ENCODE data around the gene CAMTA1. TPM values are rescaled to one million over a fixed set of nuclear protein-coding genes. Genes with fewer than 3 reads are reported as not detected.

Gene CAMTA1
- total RNA-seq, 1 experiment from 2014 or later: 118 TPM

GRCh38 chr1:7770997-7771822 is 986.0 kb downstream of the CAMTA1 start, which contains the start of gene VAMP3:
Gene VAMP3 (plus strand): TSS chr1:7771296. CDS start chr1:7771384, 88 bp downstream.
- H2AFZ ChIP-seq (ENCODE audit: low read length): peak within 1 kb of the TSS; percentile 98
- H3K4me2 ChIP-seq (ENCODE audit: low read depth, low read length, poor library complexity, severe bottlenecking): peak within 1 kb of the TSS; percentile 79
- H3K9me3 ChIP-seq (ENCODE audit: low read length): no peaks in the 10 kb centered on the region
- peaks cover 18% of the 10 kb centered on the region for H3K4me1 ChIP-seq (ENCODE audit: low read length)
- H3K9ac ChIP-seq (ENCODE audit: low read length): peak within 1 kb of the TSS; percentile 94
- no peaks in the 10 kb centered on the region for H3K27me3 ChIP-seq (ENCODE audit: low read length)
- peaks cover 8% of the 10 kb centered on the region for H4K20me1 ChIP-seq (ENCODE audit: insufficient read depth, low read depth, low read length)
- peaks cover 43% of the 10 kb centered on the region for H3K79me2 ChIP-seq (ENCODE audit: low read length)
- H3K36me3 ChIP-seq (ENCODE audit: insufficient read depth, low read length): no peaks in the 10 kb centered on the region; the same call in 1 of the 2 replicates
- peak within 1 kb of the TSS; percentile 99 for H3K4me3 ChIP-seq (ENCODE audit: low read length)
- no peak within 1 kb of the TSS for H3K27ac ChIP-seq (ENCODE audit: low read length)
- peak; percentile 93 for DNase-seq
- no peaks in the 10 kb centered on the region for H3K9me2 ChIP-seq (replicated peaks; ENCODE audit: insufficient read depth, low read length)

GRCh38 chr1:7771823-7772299 is 986.6 kb downstream of the CAMTA1 start:
- DNase-seq: no peak
- Histone ChIP-seq H3K27ac (ENCODE audit: low read length) (no peak overlapping the region), H3K4me3 (ENCODE audit: low read length) (peak overlapping the region; percentile 99), H3K9ac (ENCODE audit: low read length) (peak overlapping the region; percentile 94), H3K36me3 (ENCODE audit: insufficient read depth, low read length) (no peaks in the 10 kb centered on the region; the same call in 1 of the 2 replicates), H3K27me3 (ENCODE audit: low read length) (no peaks in the 10 kb centered on the region), H3K9me2 (replicated peaks; ENCODE audit: insufficient read depth, low read length) (no peaks in the 10 kb centered on the region), H3K4me2 (ENCODE audit: low read depth, low read length, poor library complexity, severe bottlenecking) (peak overlapping the region; percentile 79), H3K4me1 (ENCODE audit: low read length) (peaks cover 18% of the 10 kb centered on the region), H3K9me3 (ENCODE audit: low read length) (no peaks in the 10 kb centered on the region), H2AFZ (ENCODE audit: low read length) (0 out of 2 replicates have a peak overlapping the region, but pooled peaks have one; percentile 42), H4K20me1 (ENCODE audit: insufficient read depth, low read depth, low read length) (peaks cover 8% of the 10 kb centered on the region), H3K79me2 (ENCODE audit: low read length) (peaks cover 43% of the 10 kb centered on the region)

DNA sequence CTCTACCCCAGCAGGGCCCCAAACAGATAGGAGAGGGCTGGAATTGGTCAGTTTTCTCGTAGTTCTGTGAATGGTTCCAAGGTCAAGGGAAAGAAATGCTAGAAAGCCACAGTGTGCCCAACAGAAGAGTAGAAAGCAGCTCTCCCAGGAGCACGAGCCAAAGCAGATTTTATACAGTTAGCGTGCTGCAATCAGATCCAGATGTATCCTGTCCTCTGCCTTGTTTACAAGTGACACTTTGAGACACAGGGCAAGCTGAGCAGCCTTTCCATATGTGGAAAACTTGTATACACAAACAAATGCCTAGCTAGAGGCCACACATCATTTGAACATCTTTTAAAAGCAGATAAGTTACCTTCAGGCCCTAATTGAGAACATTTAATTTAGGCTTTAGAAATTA is 992.3 kb downstream of the CAMTA1 start:
- Histone ChIP-seq H3K27ac (ENCODE audit: low read length) (no peak overlapping the region), H3K9ac (ENCODE audit: low read length) (no peak overlapping the region), H3K79me2 (ENCODE audit: low read length) (peaks cover 31% of the 10 kb centered on the region), H2AFZ (ENCODE audit: low read length) (no peak overlapping the region), H3K27me3 (ENCODE audit: low read length) (no peaks in the 10 kb centered on the region), H3K4me1 (ENCODE audit: low read length) (peaks cover 3% of the 10 kb centered on the region; the same call in 1 of the 2 replicates), H3K4me2 (ENCODE audit: low read depth, low read length, poor library complexity, severe bottlenecking) (no peak overlapping the region), H3K9me3 (ENCODE audit: low read length) (no peaks in the 10 kb centered on the region), H3K4me3 (ENCODE audit: low read length) (no peak overlapping the region), H3K36me3 (ENCODE audit: insufficient read depth, low read length) (peaks cover 11% of the 10 kb centered on the region), H4K20me1 (ENCODE audit: insufficient read depth, low read depth, low read length) (no peaks in the 10 kb centered on the region; the same call in 1 of the 2 replicates), H3K9me2 (replicated peaks; ENCODE audit: insufficient read depth, low read length) (no peaks in the 10 kb centered on the region)
- DNase-seq: peak; percentile 6

DNA sequence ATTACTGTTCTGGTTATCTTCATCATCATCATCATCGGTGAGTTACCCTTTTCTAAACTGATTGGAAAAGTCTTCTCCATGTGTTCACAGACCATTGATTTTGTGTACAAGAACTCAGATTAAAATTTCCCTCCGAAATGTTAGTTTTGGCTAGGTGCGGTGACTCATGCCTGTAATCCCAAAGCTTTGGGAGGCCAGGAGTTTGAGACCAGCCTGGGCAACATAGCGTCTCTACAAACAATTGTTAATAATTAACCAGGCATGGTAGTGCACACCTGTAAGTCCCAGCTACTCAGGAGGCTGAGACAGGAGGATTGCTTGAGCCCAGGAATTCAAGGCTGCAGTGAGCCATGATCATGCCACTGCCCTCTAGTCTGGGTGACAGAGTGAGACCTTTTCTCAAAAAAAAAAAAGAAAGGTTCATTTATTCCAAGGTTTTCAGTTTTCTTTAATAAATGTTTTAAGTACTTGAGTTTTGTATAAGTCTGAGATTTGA is 992.9 kb downstream of the CAMTA1 start:
- peaks cover 25% of the 10 kb centered on the region for H3K79me2 ChIP-seq (ENCODE audit: low read length)
- H3K27ac ChIP-seq (ENCODE audit: low read length): no peak overlapping the region
- no peaks in the 10 kb centered on the region for H3K27me3 ChIP-seq (ENCODE audit: low read length)

GRCh38 chr1:7780976-7781375 is 995.7 kb downstream of the CAMTA1 start:
- Histone ChIP-seq H3K9ac (ENCODE audit: low read length) (no peak overlapping the region), H3K4me1 (ENCODE audit: low read length) (peaks cover 8% of the 10 kb centered on the region), H3K27ac (ENCODE audit: low read length) (no peak overlapping the region), H3K9me3 (ENCODE audit: low read length) (no peaks in the 10 kb centered on the region), H3K36me3 (ENCODE audit: insufficient read depth, low read length) (peaks cover 11% of the 10 kb centered on the region; the same call in 1 of the 2 replicates), H3K79me2 (ENCODE audit: low read length) (0 out of 2 replicates have a peak, but pooled peaks cover under 1% of the 10 kb centered on the region), H2AFZ (ENCODE audit: low read length) (no peak overlapping the region), H3K4me2 (ENCODE audit: low read depth, low read length, poor library complexity, severe bottlenecking) (no peak overlapping the region), H3K9me2 (replicated peaks; ENCODE audit: insufficient read depth, low read length) (no peaks in the 10 kb centered on the region), H4K20me1 (ENCODE audit: insufficient read depth, low read depth, low read length) (no peaks in the 10 kb centered on the region), H3K27me3 (ENCODE audit: low read length) (no peaks in the 10 kb centered on the region), H3K4me3 (ENCODE audit: low read length) (no peak overlapping the region)
- peak; percentile 31 for DNase-seq

More for the DNA sequence above, 992.9 kb downstream of the CAMTA1 start:
- Histone ChIP-seq H3K9me2 (replicated peaks; ENCODE audit: insufficient read depth, low read length) (no peaks in the 10 kb centered on the region), H3K36me3 (ENCODE audit: insufficient read depth, low read length) (peaks cover 11% of the 10 kb centered on the region), H2AFZ (ENCODE audit: low read length) (no peak overlapping the region), H4K20me1 (ENCODE audit: insufficient read depth, low read depth, low read length) (no peaks in the 10 kb centered on the region; the same call in 1 of the 2 replicates), H3K4me3 (ENCODE audit: low read length) (no peak overlapping the region), H3K4me1 (ENCODE audit: low read length) (peaks cover 6% of the 10 kb centered on the region), H3K9me3 (ENCODE audit: low read length) (no peaks in the 10 kb centered on the region), H3K4me2 (ENCODE audit: low read depth, low read length, poor library complexity, severe bottlenecking) (no peak overlapping the region), H3K9ac (ENCODE audit: low read length) (no peak overlapping the region)
- no peak for DNase-seq

DNA sequence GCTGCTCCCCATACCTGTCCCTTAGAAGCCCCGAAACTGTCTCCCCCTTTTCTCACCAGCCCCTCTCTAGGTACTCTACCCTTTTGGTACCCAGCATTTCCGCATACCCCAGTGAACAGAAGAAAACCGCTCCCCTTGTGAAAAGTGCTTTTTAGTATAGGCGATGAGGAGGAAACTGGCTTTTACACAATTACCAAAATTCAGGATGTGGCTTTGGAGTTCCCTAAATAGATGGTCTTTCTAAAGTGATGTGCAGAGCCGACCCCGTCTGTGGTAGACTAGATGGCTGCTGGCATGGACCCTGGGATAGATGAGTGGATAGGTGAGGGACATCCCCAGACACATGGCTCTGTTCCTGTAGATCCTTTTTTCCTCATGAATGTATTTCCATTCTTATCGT is 996.2 kb downstream of the CAMTA1 start:
- H3K36me3 ChIP-seq (ENCODE audit: insufficient read depth, low read length): peaks cover 11% of the 10 kb centered on the region; the same call in 1 of the 2 replicates
- no peaks in the 10 kb centered on the region for H3K9me2 ChIP-seq (replicated peaks; ENCODE audit: insufficient read depth, low read length)
- no peak overlapping the region for H3K27ac ChIP-seq (ENCODE audit: low read length)
- no peak overlapping the region for H3K4me2 ChIP-seq (ENCODE audit: low read depth, low read length, poor library complexity, severe bottlenecking)
- peak; percentile 36 for DNase-seq
- H3K79me2 ChIP-seq (ENCODE audit: low read length): no peaks in the 10 kb centered on the region
- no peaks in the 10 kb centered on the region for H3K27me3 ChIP-seq (ENCODE audit: low read length)
- no peak overlapping the region for H2AFZ ChIP-seq (ENCODE audit: low read length)
- H3K4me1 ChIP-seq (ENCODE audit: low read length): peaks cover 8% of the 10 kb centered on the region
- no peaks in the 10 kb centered on the region for H4K20me1 ChIP-seq (ENCODE audit: insufficient read depth, low read depth, low read length)
- no peak overlapping the region for H3K9ac ChIP-seq (ENCODE audit: low read length)
- no peaks in the 10 kb centered on the region for H3K9me3 ChIP-seq (ENCODE audit: low read length)
- H3K4me3 ChIP-seq (ENCODE audit: low read length): no peak overlapping the region

- peaks cover 8% of the 10 kb centered on the region for H3K4me1 ChIP-seq (ENCODE audit: low read length)
- H2AFZ ChIP-seq (ENCODE audit: low read length): no peak overlapping the region
- H3K9me3 ChIP-seq (ENCODE audit: low read length): no peaks in the 10 kb centered on the region
- H3K9ac ChIP-seq (ENCODE audit: low read length): no peak overlapping the region
- no peak overlapping the region for H3K27ac ChIP-seq (ENCODE audit: low read length)
- H3K27me3 ChIP-seq (ENCODE audit: low read length): no peaks in the 10 kb centered on the region
- H3K4me2 ChIP-seq (ENCODE audit: low read depth, low read length, poor library complexity, severe bottlenecking): no peak overlapping the region
- H3K36me3 ChIP-seq (ENCODE audit: insufficient read depth, low read length): peaks cover 11% of the 10 kb centered on the region; the same call in 1 of the 2 replicates
- H3K79me2 ChIP-seq (ENCODE audit: low read length): no peaks in the 10 kb centered on the region
- H4K20me1 ChIP-seq (ENCODE audit: insufficient read depth, low read depth, low read length): no peaks in the 10 kb centered on the region
- no peaks in the 10 kb centered on the region for H3K9me2 ChIP-seq (replicated peaks; ENCODE audit: insufficient read depth, low read length)
- H3K4me3 ChIP-seq (ENCODE audit: low read length): no peak overlapping the region
- peak; percentile 33 for DNase-seq
Observed at GRCh38 chr1:7781923-7782495, 996.8 kb downstream of the CAMTA1 start.
